ENCODE data around the gene ZNF516.
A peak's percentile ranks its signal among the peaks of the same experiment; 100 is the strongest.

Gene ZNF516

GRCh38 chr18:76455003-76455676 is 39.9 kb downstream of the ZNF516 start:
- DNase-seq (ENCODE audit: low read depth in 2 of 2): no peak

GRCh38 chr18:76454418-76454817 is 40.6 kb downstream of the ZNF516 start:
- DNase-seq (ENCODE audit: low read depth in 2 of 2): no peak

GRCh38 chr18:76453932-76454331 is 41.1 kb downstream of the ZNF516 start:
- no peak for DNase-seq (ENCODE audit: low read depth in 2 of 2)

- DNase-seq (ENCODE audit: low read depth in 2 of 2): no peak
Observed at GRCh38 chr18:76453057-76453561, 41.9 kb downstream of the ZNF516 start.

- no peak for DNase-seq (ENCODE audit: low read depth in 2 of 2)
Observed at GRCh38 chr18:76452357-76452756, 42.7 kb downstream of the ZNF516 start.

- DNase-seq (ENCODE audit: low read depth in 2 of 2): no peak
Observed at GRCh38 chr18:76451396-76452331, 43.4 kb downstream of the ZNF516 start.

GRCh38 chr18:76450452-76451395 is 44.3 kb downstream of the ZNF516 start:
- DNase-seq (ENCODE audit: low read depth in 2 of 2): peak in 1 of 2 donors; percentile 19

GRCh38 chr18:76449111-76449453 is 46.0 kb downstream of the ZNF516 start:
- DNase-seq (ENCODE audit: low read depth in 2 of 2): no peak

GRCh38 chr18:76448256-76449110 is 46.6 kb downstream of the ZNF516 start:
- DNase-seq (ENCODE audit: low read depth in 2 of 2): no peak

GRCh38 chr18:76447258-76447890 is 47.7 kb downstream of the ZNF516 start:
- DNase-seq (ENCODE audit: low read depth in 2 of 2): no peak

- DNase-seq (ENCODE audit: low read depth in 2 of 2): no peak
Observed at GRCh38 chr18:76446321-76447257, 48.5 kb downstream of the ZNF516 start.

- DNase-seq (ENCODE audit: low read depth in 2 of 2): no peak
Observed at GRCh38 chr18:76445741-76446232, 49.3 kb downstream of the ZNF516 start.

- no peak for DNase-seq (ENCODE audit: low read depth in 2 of 2)
Observed at GRCh38 chr18:76445275-76445674, 49.8 kb downstream of the ZNF516 start.

- no peak for DNase-seq (ENCODE audit: low read depth in 2 of 2)
Observed at GRCh38 chr18:76444446-76445105, 50.5 kb downstream of the ZNF516 start.

GRCh38 chr18:76443519-76444445 is 51.3 kb downstream of the ZNF516 start:
- DNase-seq (ENCODE audit: low read depth in 2 of 2): no peak

- DNase-seq (ENCODE audit: low read depth in 2 of 2): no peak
Observed at GRCh38 chr18:76442413-76443171, 52.5 kb downstream of the ZNF516 start.
